ENCODE results near the gene AUNIP. TPM values are rescaled to one million over a fixed set of nuclear protein-coding genes. Genes with fewer than 3 reads are reported as not detected.

Gene AUNIP
- total and polyA plus RNA-seq, 2 of the 8 experiments (the other 6 are each of a cell fraction or from before 2014, with no cell fraction given): 18.6 to 23.2 TPM

- TF ChIP-seq MAFK (IDR thresholded peaks at IDR 0.05; ENCODE audit: low read depth, low read length): no peak
These were observed 30.8 kb downstream of the AUNIP start (continued) for GRCh38 chr1:25828491-25828890.

Data from H1 (cell line).